HepG2 (cell line): ENCODE measurements around the gene TMEM233. TPM values are rescaled to one million over a fixed set of nuclear protein-coding genes. Genes with fewer than 3 reads are reported as not detected.

Experiments used
- ATAC-seq: fragments of 200-7000 bp; cut with Tn5 transposase; 3 replicates; pipeline ENCODE4 v1.9.1; 2020; ENCODE audit warnings: mild to moderate bottlenecking, moderate library complexity
- BruUV-seq: library from RNA; stranded (reverse); fragments of 400-500 nt; replicated peaks from 2 replicates; lab custom pipeline; 2021; lab: Mats Ljungman, UMichigan
- CTCF ChIA-PET: fragments of 300-600 bp; formaldehyde crosslinking; extraction: SDS; loops from one replicate; lab custom pipeline; 2021; ENCODE audit warnings: low total read pairs, inconsistent platforms, low intra/inter-chr PET ratio; lab: Yijun Ruan, JAX
- POLR2A ChIA-PET: fragments of 350-600 bp; sonication (Branson Sonifier 250); formaldehyde crosslinking; loops from one replicate; lab custom pipeline; 2020; ENCODE audit warnings: antibody characterized with exemption, inconsistent platforms; lab: Yijun Ruan, JAX
- DNase-seq: peaks from one replicate; pipeline ENCODE4 v3.0.0-alpha.2; 2015; ENCODE audit warnings: low spot score
- FAIRE-seq: peaks from 3 replicates; lab custom pipeline; 2011; peaks lifted over from hg19 to GRCh38; lab: Jason Lieb, UNC
- H2AFZ ChIP-seq: one replicate; pipeline ENCODE4 v1.6.1; 2011; ENCODE audit warnings: low read length, inconsistent platforms
- H3K27ac ChIP-seq: fragments of 300-600 bp; 3 replicates; pipeline ENCODE4 v1.8.0; 2011; ENCODE audit warnings: mixed run types, mild to moderate bottlenecking, mixed read lengths, low read length, inconsistent platforms; ENCODE audit not compliant: insufficient read depth; ENCODE audit errors: extremely low read length
- H3K27me3 ChIP-seq, 2 experiments: fragments of 200-600 bp in 1 of 2; 2 replicates in 1 of 2; 3 replicates in 1 of 2; pipeline versions ENCODE4 v1.6.0 to v1.8.0; 2011; ENCODE audit warnings: low read length in 2 of 2, mild to moderate bottlenecking in 2 of 2, moderate library complexity in 2 of 2, inconsistent platforms in 1 of 2; ENCODE audit not compliant: insufficient read depth in 2 of 2, control insufficient read depth in 1 of 2
- H3K36me3 ChIP-seq, 2 experiments: fragments of 200-600 bp in 1 of 2; replicated peaks in 1 of 2; 2 replicates in 1 of 2; 3 replicates in 1 of 2; pipeline versions ENCODE4 v1.5.1 to v1.8.0; 2011; ENCODE audit warnings: low read length in 2 of 2, inconsistent platforms in 1 of 2; ENCODE audit not compliant: insufficient read depth in 2 of 2, control insufficient read depth in 1 of 2
- H3K4me1 ChIP-seq: 2 replicates; pipeline ENCODE4 v1.5.1; 2012; ENCODE audit warnings: low read length, inconsistent platforms; ENCODE audit not compliant: insufficient read depth
- H3K4me2 ChIP-seq: 2 replicates; pipeline ENCODE4 v1.6.0; 2011; ENCODE audit warnings: low read depth, low read length, inconsistent platforms
- H3K4me3 ChIP-seq, 3 experiments: fragments of 200-600 bp in 1 of 3; sonication (generic), shearing (Covaris generic) in 1 of 3; replicated peaks in 1 of 3; 2 replicates each; pipeline ENCODE4 v1.5.1; 2011 to 2016; ENCODE audit warnings: low read length in 3 of 3, inconsistent platforms in 2 of 3, low read depth in 2 of 3, mild to moderate bottlenecking in 2 of 3, control low read depth in 1 of 3, mixed read lengths in 1 of 3; ENCODE audit not compliant: insufficient read depth in 1 of 3
- H3K79me2 ChIP-seq: one replicate; pipeline ENCODE4 v1.6.1; 2011; ENCODE audit warnings: low read length, inconsistent platforms; ENCODE audit not compliant: insufficient read depth
- H3K9ac ChIP-seq: 2 replicates; pipeline ENCODE4 v1.6.0; 2011; ENCODE audit warnings: mild to moderate bottlenecking, low read depth, low read length, inconsistent platforms; ENCODE audit not compliant: insufficient read depth
- H3K9me3 ChIP-seq: 2 replicates; pipeline ENCODE4 v1.5.1; 2012; ENCODE audit warnings: mild to moderate bottlenecking, low read length
- H4K20me1 ChIP-seq: 2 replicates; pipeline ENCODE4 v1.6.0; 2011; ENCODE audit warnings: inconsistent platforms, mild to moderate bottlenecking, low read length, moderate library complexity; ENCODE audit not compliant: insufficient read depth
- CAMTA2 ChIP-seq: sonication (generic); formaldehyde crosslinking; IDR thresholded peaks from 2 replicates; pipeline ENCODE4 v1.4.0; 2020; ENCODE audit warnings: mild to moderate bottlenecking, missing genetic modification reagents, borderline replicate concordance
- EEA1 ChIP-seq: sonication (generic); formaldehyde crosslinking; IDR thresholded peaks from 2 replicates; pipeline ENCODE4 v1.5.1; 2020; ENCODE audit warnings: mild to moderate bottlenecking, missing genetic modification reagents, borderline replicate concordance
- GABPB1 ChIP-seq: IDR thresholded peaks from 2 replicates; pipeline ENCODE4 v1.6.1; 2016; ENCODE audit warnings: mild to moderate bottlenecking, missing genetic modification reagents, moderate library complexity, missing compliant biosample characterization
- HNRNPLL ChIP-seq: fragments of 200-400 bp; formaldehyde crosslinking; IDR thresholded peaks from 2 replicates; pipeline ENCODE4 v1.6.1; 2017; ENCODE audit warnings: mild to moderate bottlenecking, low read depth, low read length; ENCODE audit not compliant: poor library complexity, severe bottlenecking
- TRIM22 ChIP-seq: fragments of 450-650 bp; IDR thresholded peaks from 2 replicates; pipeline ENCODE4 v1.6.1; 2017
- ZFP91 ChIP-seq: sonication (generic); formaldehyde crosslinking; IDR thresholded peaks from 2 replicates; pipeline ENCODE4 v1.9.0; 2022; ENCODE audit warnings: missing genetic modification reagents, mild to moderate bottlenecking, borderline replicate concordance
- ZNF800 ChIP-seq: sonication (generic); formaldehyde crosslinking; IDR thresholded peaks from 2 replicates; pipeline ENCODE4 v1.4.0; 2020; ENCODE audit warnings: missing genetic modification reagents
- ZNF816 ChIP-seq: sonication (generic); formaldehyde crosslinking; IDR thresholded peaks from 2 replicates; pipeline ENCODE4 v1.8.0; 2022; ENCODE audit warnings: missing genetic modification reagents, mild to moderate bottlenecking, borderline replicate concordance
- WGBS: methylation state at CpG from one replicate; pipeline ENCODE4 v1.1.6; 2017; ENCODE audit warnings: low lambda C conversion rate; 5-methylcytosine and 5-hydroxymethylcytosine counted together
- in situ Hi-C: cut with HindIII; loops from 2 replicates; pipeline ENCODE4 v1.10.0; 2017; ENCODE audit warnings: low pct_unique_long_range_greater_than_20kb; ENCODE audit not compliant: extremely low pct_ligation_motif_present
- intact Hi-C: fragments of 100-400 bp; cut with micrococcal nuclease; formaldehyde crosslinking; loops from one replicate; pipeline ENCODE4 v1.10.0; 2022; ENCODE audit not compliant: unreplicated experiment
- polyA plus RNA-seq, 8 experiments: library from polyadenylated mRNA; depleted of rRNA in 3 of 8; stranded (reverse) in 7 of 8; unstranded in 1 of 8; fragments of >200 nt; fragmentation: Illumina TruSeq in 4 of 8; extraction: Trizol in 4 of 8; gene quantifications; 2 replicates each; pipeline versions ENCODE4 v1.2.1 to v1.2.3, GENCODE V29; 2011 to 2016; ENCODE audit warnings: low read depth in 4 of 8, missing spikeins in 1 of 8, mixed read lengths in 1 of 8; ENCODE audit not compliant: insufficient read depth in 1 of 8
- total RNA-seq, 5 experiments: library from RNA; depleted of rRNA; stranded (reverse); fragments of >200 nt; fragmentation: Illumina TruSeq; extraction: Trizol; gene quantifications; 2 replicates each; pipeline ENCODE4 v1.2.3, GENCODE V29; 2016; ENCODE audit warnings: low read depth in 1 of 5

TMEM233 gene
- total and polyA plus RNA-seq, 2 of the 13 experiments (the other 11 are each of a cell fraction or from before 2014, with no cell fraction given): 0.03 TPM; not detected in 1

GRCh38 chr12:119594772-119595445, 1.3 kb downstream of the TMEM233 start:
- no peak for FAIRE-seq
- peak overlapping the region in 2 of 3 experiments; percentile 40 to 60; a peak in 3 of 6 replicates for H3K4me3 ChIP-seq

More at GRCh38 chr12:119594772-119595445, 1.3 kb downstream of the TMEM233 start:
- 17% methylated on average over 29 of the region's 49 CpGs for WGBS
- Histone ChIP-seq H3K36me3 (no peaks in the 10 kb centered on the region), H3K4me1 (peaks cover 6% of the 10 kb centered on the region; the same call in 1 of the 2 replicates), H3K9me3 (no peaks in the 10 kb centered on the region), H3K79me2 (no peaks in the 10 kb centered on the region), H3K4me2 (peak overlapping the region; percentile 51), H3K9ac (no peak overlapping the region), H3K27me3 (peaks cover 4 to 36% of the 10 kb centered on the region in 2 experiments; a peak in 4 of 5 replicates), H2AFZ (no peak overlapping the region), H4K20me1 (no peaks in the 10 kb centered on the region), H3K27ac (no peak overlapping the region)
- in situ Hi-C loops (no loop called here), intact Hi-C loops (no loop called here)
- DNase-seq (no peak), ATAC-seq (peak; percentile 91)
- CTCF ChIA-PET: no interaction called here
- BruUV-seq: no TSS peak
- POLR2A ChIA-PET: no interaction called here
- TF ChIP-seq CAMTA2 (no peak), TRIM22 (no peak), HNRNPLL (peak; percentile 91), ZNF800 (CRISPR knock-in tag) (peak; percentile 80; the same call in 1 of the 2 replicates), ZNF816 (CRISPR knock-in tag) (no peak), EEA1 (CRISPR knock-in tag) (no peak), ZFP91 (CRISPR knock-in tag) (peak; percentile 21; the same call in 1 of the 2 replicates), GABPB1 (0 out of 2 replicates have a peak, but pooled peaks have one; percentile 24)
